Epithelial cell of proximal tubule (primary cell): ENCODE results near the gene RPS5. TPM values are rescaled to one million over a fixed set of nuclear protein-coding genes. Genes with fewer than 3 reads are reported as not detected.
A peak's percentile ranks its signal among the peaks of the same experiment; 100 is the strongest.

Experiments used
- DNase-seq: peaks from one replicate; pipeline ENCODE4 v3.0.0-alpha.2; 2011; ENCODE audit warnings: low read depth
- H3K4me3 ChIP-seq: 2 replicates; pipeline ENCODE4 v1.5.1; 2011; ENCODE audit warnings: low read depth, mild to moderate bottlenecking, low read length
- total RNA-seq: library from RNA; depleted of rRNA; stranded (reverse); fragments of >200 nt; gene quantifications from 2 replicates; pipeline ENCODE4 v1.2.3, GENCODE V29; 2015
- TF ChIP-seq, protein P1 (sequence below): conservative IDR thresholded peaks from 2 replicates; pipeline ENCODE4 v1.5.1; 2012; ENCODE audit warnings: low read depth, mild to moderate bottlenecking, low read length

Gene RPS5
- total RNA-seq, 1 donor from 2014 or later, result 1,628 TPM

GRCh38 chr19:58381460-58382212 is 5.4 kb upstream of the RPS5 start:
- H3K4me3 ChIP-seq, result peak overlapping the region; percentile 96
- no peak for DNase-seq
- TF ChIP-seq, protein P1, sequence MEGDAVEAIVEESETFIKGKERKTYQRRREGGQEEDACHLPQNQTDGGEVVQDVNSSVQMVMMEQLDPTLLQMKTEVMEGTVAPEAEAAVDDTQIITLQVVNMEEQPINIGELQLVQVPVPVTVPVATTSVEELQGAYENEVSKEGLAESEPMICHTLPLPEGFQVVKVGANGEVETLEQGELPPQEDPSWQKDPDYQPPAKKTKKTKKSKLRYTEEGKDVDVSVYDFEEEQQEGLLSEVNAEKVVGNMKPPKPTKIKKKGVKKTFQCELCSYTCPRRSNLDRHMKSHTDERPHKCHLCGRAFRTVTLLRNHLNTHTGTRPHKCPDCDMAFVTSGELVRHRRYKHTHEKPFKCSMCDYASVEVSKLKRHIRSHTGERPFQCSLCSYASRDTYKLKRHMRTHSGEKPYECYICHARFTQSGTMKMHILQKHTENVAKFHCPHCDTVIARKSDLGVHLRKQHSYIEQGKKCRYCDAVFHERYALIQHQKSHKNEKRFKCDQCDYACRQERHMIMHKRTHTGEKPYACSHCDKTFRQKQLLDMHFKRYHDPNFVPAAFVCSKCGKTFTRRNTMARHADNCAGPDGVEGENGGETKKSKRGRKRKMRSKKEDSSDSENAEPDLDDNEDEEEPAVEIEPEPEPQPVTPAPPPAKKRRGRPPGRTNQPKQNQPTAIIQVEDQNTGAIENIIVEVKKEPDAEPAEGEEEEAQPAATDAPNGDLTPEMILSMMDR, result no peak

- TF ChIP-seq, protein P1, result no peak
- H3K4me3 ChIP-seq, result no peak overlapping the region
- no peak for DNase-seq
Observed at GRCh38 chr19:58382997-58383603, 4.0 kb upstream of the RPS5 start.

GRCh38 chr19:58385313-58385890 is 1.7 kb upstream of the RPS5 start:
- no peak for DNase-seq
- peak overlapping the region; percentile 71 for H3K4me3 ChIP-seq
- TF ChIP-seq, protein P1, result no peak

- TF ChIP-seq, protein P1, result no peak
- DNase-seq, result no peak
- H3K4me3 ChIP-seq, result peak overlapping the region; percentile 71
Observed at GRCh38 chr19:58385891-58386575, 1.0 kb upstream of the RPS5 start.

DNA sequence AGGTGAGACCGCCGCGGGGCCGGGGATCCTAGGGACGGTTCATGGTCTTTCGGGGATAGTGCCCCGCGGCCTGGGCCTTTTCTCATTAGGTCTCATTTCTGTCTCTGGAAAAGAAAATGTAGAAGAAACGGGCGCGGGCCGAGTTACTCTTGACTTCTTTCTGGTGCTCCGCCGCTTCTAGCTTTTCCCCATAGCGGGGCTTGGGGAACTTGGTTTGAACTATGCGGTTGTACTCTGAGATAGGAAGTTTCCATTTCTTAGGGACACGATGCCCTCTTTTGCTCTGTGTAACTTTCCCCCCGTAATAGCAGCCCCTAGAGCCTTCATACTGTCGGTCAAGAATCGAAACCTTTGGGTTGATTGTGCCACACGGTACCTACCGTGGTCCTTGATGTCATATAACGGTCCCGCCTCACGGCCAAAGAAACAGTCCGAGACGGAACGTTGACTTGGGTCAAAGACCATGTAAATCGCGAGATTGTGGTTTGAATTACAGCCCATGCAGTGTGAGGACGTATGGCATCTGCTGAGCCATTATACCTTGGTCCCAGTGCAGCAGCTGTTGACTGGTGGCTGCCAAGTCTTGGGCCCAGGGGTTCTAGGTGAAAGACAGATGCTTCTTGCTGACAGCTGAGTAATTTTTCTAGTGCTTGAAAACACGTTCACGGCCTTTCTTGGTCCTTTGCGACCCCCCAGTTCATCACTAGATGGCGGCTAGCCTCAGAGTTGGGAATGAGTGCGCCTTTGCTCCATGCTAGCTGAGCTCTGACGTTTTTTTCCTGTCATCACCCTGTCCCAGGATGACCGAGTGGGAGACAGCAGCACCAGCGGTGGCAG is 487 bp downstream of the RPS5 start:
- DNase-seq, result no peak
- TF ChIP-seq, protein P1, result peak; percentile 16
- H3K4me3 ChIP-seq, result peak overlapping the region; percentile 71

DNA sequence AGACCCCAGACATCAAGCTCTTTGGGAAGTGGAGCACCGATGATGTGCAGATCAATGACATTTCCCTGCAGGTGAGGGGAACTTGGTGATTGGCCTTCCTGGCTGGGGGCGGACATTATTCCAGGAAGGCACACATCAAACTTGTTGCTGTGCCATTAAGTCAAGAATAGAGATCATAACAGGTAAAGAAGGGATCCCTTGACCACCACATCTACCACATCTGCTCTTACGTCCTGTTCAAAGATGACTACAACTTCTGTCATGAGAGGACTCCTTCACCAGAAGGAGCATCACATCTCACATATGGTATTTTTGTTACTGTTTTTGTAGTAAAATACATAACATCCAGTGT is 1.1 kb downstream of the RPS5 start:
- H3K4me3 ChIP-seq, result peak overlapping the region; percentile 71
- DNase-seq, result no peak
- TF ChIP-seq, protein P1, result no peak
